ENCODE data around the gene KLHL30.

DNA sequence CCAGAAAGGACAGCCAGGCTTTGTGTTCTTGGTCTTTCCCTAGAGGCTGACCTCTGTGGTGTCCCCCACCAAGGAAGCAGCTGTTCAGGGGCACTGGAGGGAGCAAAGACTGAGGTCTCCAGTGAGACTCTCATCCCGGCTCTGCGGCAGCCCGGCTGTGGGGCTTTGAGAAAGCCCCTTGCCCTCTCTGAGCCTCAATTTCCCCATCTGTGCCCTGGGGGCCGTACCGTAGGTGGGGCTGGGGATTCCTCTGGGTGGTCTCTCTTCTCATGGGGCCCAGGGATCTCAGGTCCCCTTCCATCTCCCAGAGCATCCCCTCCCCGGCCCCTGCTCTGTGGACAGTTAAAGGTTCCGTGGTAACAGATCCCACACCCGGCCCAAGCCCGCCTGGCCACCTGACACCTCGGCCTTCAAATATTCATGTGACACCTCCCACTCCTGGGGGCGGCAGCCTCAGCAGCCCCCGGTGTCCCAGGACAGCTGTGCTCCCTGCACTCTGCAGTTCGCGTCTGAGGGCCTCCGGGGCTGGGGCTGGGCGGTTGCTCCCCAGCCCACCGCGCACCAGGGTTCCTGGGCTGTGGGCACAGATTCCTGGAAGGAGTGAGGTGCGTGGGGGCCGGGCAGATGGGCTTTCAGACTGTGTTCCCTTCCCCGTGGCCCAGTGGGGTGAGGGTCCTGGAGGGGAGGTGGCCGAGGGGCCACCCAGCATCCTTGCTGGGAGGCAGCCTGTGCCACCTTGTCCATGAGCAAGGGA lies 15.1 kb upstream of the KLHL30 start:
- no peak for TF ChIP-seq ZNF8 (CRISPR knock-in tag; IDR thresholded peaks at IDR 0.05)
- TF ChIP-seq, protein P1, sequence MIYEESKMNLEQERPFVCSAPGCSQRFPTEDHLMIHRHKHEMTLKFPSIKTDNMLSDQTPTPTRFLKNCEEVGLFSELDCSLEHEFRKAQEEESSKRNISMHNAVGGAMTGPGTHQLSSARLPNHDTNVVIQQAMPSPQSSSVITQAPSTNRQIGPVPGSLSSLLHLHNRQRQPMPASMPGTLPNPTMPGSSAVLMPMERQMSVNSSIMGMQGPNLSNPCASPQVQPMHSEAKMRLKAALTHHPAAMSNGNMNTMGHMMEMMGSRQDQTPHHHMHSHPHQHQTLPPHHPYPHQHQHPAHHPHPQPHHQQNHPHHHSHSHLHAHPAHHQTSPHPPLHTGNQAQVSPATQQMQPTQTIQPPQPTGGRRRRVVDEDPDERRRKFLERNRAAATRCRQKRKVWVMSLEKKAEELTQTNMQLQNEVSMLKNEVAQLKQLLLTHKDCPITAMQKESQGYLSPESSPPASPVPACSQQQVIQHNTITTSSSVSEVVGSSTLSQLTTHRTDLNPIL (CRISPR knock-in tag; IDR thresholded peaks at IDR 0.05; ENCODE audit: low read depth) = no peak
- TF ChIP-seq CSDC2 (CRISPR knock-in tag; IDR thresholded peaks at IDR 0.05) = no peak
- TF ChIP-seq OSR1 (CRISPR knock-in tag; IDR thresholded peaks at IDR 0.05) = no peak
- TF ChIP-seq RARB (CRISPR knock-in tag; IDR thresholded peaks at IDR 0.05) = no peak
- TF ChIP-seq, protein P2, sequence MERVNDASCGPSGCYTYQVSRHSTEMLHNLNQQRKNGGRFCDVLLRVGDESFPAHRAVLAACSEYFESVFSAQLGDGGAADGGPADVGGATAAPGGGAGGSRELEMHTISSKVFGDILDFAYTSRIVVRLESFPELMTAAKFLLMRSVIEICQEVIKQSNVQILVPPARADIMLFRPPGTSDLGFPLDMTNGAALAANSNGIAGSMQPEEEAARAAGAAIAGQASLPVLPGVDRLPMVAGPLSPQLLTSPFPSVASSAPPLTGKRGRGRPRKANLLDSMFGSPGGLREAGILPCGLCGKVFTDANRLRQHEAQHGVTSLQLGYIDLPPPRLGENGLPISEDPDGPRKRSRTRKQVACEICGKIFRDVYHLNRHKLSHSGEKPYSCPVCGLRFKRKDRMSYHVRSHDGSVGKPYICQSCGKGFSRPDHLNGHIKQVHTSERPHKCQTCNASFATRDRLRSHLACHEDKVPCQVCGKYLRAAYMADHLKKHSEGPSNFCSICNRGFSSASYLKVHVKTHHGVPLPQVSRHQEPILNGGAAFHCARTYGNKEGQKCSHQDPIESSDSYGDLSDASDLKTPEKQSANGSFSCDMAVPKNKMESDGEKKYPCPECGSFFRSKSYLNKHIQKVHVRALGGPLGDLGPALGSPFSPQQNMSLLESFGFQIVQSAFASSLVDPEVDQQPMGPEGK (CRISPR knock-in tag; IDR thresholded peaks at IDR 0.05; ENCODE audit: borderline replicate concordance) = no peak
- no peak for TF ChIP-seq ZC3H10 (CRISPR knock-in tag; IDR thresholded peaks at IDR 0.05)
- TF ChIP-seq ARNTL (CRISPR knock-in tag; IDR thresholded peaks at IDR 0.05; ENCODE audit: borderline replicate concordance, low read depth) = no peak

Data from SK-N-SH treated with all-trans-retinoic acid at 6 μM for 48 hours (cell line).